ENCODE measurements around the gene PTGES2. TPM values are rescaled to one million over a fixed set of nuclear protein-coding genes. Genes with fewer than 3 reads are reported as not detected.

The PTGES2 gene
- total RNA-seq, 4 donors from 2014 or later, result 24.5 to 40.3 (median 25.8) TPM

DNA sequence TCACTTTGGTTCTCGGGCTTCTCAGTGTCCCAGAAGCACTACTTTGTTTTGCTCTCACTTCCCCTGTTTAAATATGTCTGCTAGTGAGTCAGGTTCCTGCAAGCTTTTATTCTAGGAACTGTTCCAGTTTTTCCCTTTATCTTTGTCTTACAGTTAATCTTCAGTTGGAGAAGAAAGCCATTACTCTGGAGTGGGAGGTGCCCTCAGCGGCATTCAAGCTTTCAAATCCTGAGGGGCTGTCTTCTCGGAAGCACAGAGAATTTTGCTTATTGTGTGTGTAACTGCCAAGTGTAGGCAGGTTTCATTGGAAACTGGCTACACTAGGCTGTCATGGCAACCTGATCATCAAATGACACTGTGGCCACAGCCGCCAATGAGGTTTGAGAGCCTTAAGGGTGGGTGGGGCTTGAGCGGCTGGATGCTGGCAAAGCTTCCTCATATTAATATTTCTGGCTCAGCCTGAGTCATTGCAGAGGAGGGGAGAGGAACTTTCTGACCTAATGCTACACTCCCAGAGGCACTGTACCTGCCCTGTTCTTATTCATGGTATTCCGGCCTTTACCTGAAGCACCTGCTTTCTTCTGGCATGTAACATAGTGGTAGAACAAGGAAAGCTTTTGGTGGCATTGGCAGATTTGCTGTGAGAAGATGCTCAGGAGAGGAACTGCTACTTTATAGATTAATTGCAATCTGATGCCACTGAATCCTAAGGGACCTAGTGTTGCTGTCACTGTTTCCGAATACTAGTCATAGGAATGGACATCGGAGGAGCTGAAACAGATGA, 33.2 kb downstream of the PTGES2 start:
- TF ChIP-seq, protein P1, sequence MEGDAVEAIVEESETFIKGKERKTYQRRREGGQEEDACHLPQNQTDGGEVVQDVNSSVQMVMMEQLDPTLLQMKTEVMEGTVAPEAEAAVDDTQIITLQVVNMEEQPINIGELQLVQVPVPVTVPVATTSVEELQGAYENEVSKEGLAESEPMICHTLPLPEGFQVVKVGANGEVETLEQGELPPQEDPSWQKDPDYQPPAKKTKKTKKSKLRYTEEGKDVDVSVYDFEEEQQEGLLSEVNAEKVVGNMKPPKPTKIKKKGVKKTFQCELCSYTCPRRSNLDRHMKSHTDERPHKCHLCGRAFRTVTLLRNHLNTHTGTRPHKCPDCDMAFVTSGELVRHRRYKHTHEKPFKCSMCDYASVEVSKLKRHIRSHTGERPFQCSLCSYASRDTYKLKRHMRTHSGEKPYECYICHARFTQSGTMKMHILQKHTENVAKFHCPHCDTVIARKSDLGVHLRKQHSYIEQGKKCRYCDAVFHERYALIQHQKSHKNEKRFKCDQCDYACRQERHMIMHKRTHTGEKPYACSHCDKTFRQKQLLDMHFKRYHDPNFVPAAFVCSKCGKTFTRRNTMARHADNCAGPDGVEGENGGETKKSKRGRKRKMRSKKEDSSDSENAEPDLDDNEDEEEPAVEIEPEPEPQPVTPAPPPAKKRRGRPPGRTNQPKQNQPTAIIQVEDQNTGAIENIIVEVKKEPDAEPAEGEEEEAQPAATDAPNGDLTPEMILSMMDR (IDR thresholded peaks at IDR 0.05; ENCODE audit: low read depth), result no peak

DNA sequence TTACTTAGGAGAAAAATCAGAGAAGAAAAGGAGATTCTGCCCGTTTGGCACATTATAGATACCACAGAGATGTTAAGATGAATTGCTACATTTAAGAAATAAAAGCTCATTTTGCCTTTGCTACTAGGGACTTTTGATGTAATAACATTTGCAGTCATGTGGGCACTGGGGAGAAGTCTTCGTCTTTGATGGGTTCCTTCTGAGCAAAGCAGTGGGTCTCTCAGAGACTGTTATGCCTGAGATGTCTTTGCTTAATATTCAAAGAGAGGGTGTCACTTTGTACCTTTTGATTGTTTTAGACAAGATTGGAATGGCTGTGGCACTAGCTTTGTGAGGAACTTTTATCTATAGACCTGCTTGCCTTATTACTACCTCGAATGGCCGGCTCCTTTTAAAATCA, 34.5 kb downstream of the PTGES2 start:
- TF ChIP-seq, protein P1 (IDR thresholded peaks at IDR 0.05; ENCODE audit: low read depth), result no peak

DNA sequence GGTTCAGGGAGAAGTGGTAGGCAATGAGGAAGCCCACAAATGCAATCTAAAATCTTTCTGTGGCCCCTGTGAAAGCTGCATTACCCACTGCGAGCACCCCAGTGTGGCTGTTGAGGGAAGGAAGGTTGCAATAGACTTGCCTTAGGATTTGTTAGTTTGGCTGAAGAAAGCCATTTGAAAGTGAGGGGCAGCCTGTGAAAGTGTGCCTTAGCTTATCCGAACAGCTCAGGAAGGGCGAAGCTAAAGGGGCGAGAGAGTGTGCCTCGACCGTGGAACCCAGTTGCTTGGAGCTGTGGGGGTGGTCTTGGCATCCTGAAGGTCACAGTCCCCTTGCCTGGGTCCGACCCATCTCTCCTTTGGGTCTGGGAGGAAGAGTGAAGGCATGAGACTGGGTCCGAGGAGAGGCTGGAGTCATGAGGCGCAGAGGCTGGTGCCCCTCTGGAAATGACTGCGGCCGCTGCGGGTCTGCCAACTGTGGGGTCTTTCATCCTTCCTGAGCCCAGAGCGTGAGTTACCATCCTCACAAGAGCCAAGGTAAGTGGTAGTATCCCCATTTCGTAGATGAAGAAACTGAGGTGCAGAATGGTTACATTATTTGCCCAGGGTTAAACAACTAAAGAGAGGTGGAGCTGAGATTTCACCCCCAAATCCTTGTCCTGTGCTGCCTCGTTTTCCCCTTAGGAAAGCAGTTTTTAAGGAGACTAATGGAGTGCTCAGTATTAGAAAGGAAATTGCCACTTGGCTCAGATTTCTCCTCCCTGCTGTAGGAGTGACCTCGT, 35.1 kb downstream of the PTGES2 start:
- TF ChIP-seq, protein P1 (IDR thresholded peaks at IDR 0.05; ENCODE audit: low read depth), result no peak

DNA sequence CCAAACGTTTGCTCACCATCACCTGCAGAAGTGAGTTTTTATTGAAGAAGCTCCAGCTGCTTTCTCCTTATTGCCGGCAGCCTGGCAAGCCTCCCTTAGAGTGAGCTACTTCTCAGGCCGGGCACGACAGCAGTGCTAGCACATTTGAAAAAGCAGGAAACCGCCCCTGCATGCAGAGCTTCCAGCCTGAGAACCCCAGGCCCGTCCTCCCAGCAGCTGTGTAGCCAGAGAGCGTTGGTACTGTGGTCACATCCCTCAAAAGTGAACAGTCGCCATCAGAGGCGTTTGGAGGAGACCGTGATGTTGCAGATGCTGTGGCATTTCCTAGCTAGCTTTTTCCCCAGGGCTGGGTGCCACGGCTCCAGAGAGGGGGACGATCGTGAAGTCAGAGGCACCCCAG, 36.0 kb downstream of the PTGES2 start:
- TF ChIP-seq, protein P1 (IDR thresholded peaks at IDR 0.05; ENCODE audit: low read depth), result no peak

DNA sequence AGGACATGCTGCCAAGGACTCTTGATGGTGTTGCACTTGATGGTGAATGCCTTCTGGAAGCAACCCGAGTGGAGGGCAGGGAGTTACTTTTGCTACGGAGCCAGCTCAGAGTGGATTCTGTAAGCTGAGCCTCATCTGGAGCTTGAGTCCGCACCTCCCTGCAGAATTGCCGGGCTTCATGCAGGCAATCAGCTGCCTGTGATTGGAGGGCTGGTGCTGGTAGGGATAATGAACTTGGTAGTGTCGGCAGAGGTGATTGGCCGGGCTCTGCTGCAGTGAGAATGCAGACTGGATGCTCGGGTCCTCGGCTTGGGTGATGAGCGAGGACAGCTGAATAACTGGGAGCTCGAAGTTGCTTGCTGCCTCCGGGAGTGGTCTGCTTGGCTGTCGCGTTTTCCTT, 36.4 kb downstream of the PTGES2 start:
- TF ChIP-seq, protein P1 (IDR thresholded peaks at IDR 0.05; ENCODE audit: low read depth), result no peak

DNA sequence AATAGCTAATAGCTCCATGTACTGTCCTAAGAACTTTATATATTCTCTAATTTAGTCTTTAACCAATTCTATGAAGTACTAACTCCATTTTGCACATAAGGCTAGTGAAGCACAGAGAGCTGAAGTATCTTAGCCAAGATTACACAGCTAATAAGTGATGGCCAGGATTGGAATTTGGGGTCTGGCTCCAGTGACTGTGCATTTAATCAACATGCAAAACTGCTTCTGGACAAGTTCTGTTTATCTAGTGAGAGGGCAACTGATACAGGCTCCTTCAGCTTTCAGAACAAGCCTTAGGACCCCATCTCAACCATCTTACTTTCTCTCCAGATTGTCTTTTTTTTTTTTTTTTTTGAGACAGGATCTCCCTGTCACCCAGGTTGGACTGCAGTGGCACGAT, 38.2 kb downstream of the PTGES2 start:
- TF ChIP-seq, protein P1 (IDR thresholded peaks at IDR 0.05; ENCODE audit: low read depth), result no peak

DNA sequence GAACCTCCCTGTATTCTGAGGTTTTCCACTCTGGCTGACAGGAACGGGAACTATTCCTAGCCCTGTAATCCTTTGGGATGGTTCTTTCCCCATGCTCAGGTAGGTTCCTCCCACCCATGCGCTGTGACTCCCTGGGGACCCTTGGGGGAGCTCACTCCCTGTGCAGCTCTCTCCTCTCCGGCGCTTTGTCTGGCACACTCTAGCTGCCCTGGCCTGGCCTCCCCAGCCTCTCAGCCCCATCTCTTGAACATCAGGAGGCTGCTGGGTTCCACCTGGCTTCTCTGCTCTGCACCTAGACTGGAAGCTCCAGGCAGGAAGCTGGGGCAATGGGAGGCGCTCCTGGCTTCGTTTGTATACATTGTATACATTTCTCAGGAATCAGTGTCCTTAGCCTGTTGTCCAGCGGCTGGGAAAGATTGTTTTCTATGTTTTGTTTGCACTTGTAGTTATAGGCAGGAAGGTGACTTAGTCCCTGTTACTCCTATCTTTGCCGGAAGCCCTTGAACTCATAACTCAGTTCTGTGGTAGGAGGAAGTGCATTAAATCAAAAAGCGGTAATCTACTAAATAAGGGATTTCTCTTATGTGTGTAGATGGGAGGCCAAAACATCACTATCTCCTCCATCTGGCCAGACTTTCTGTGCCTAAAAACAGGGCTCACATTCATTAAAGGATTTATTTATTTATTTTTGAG, 39.1 kb downstream of the PTGES2 start:
- TF ChIP-seq, protein P1 (IDR thresholded peaks at IDR 0.05; ENCODE audit: low read depth), result no peak

All from subcutaneous adipose tissue (tissue), 4 donors.